Uterus (tissue), 2 donors: ENCODE results near the gene TM7SF2.

Experiments
- CTCF ChIP-seq, 4 experiments: fragments of 200-600 bp in 2 of 4; fragments of 450-650 bp in 2 of 4; sonication (generic) in 2 of 4; IDR thresholded peaks; one replicate each; pipeline ENCODE4 v1.5.1; 2016 to 2019; ENCODE audit warnings: antibody characterized with exemption in 4 of 4, mild to moderate bottlenecking in 2 of 4, moderate library complexity in 1 of 4
- POLR2A ChIP-seq, 2 donors: fragments of 450-650 bp; IDR thresholded peaks; one replicate each; pipeline ENCODE4 v1.6.1; 2016; ENCODE audit warnings: antibody characterized with exemption in 2 of 2, mild to moderate bottlenecking in 1 of 2, moderate library complexity in 1 of 2

- TF ChIP-seq CTCF (IDR thresholded peaks at IDR 0.05) = peak in 3 of 4 experiments; percentile 15 to 38 (median 33)
- TF ChIP-seq POLR2A (IDR thresholded peaks at IDR 0.05) = no peak
Observed at GRCh38 chr11:65078151-65078550, 33.5 kb upstream of the TM7SF2 start.
